Measurements from ENCODE around the gene CRACR2B. TPM values are rescaled to one million over a fixed set of nuclear protein-coding genes. Genes with fewer than 3 reads are reported as not detected.

The CRACR2B gene
- total RNA-seq, 1 donor from 2014 or later, result 2.6 TPM

- TF ChIP-seq, protein P1, sequence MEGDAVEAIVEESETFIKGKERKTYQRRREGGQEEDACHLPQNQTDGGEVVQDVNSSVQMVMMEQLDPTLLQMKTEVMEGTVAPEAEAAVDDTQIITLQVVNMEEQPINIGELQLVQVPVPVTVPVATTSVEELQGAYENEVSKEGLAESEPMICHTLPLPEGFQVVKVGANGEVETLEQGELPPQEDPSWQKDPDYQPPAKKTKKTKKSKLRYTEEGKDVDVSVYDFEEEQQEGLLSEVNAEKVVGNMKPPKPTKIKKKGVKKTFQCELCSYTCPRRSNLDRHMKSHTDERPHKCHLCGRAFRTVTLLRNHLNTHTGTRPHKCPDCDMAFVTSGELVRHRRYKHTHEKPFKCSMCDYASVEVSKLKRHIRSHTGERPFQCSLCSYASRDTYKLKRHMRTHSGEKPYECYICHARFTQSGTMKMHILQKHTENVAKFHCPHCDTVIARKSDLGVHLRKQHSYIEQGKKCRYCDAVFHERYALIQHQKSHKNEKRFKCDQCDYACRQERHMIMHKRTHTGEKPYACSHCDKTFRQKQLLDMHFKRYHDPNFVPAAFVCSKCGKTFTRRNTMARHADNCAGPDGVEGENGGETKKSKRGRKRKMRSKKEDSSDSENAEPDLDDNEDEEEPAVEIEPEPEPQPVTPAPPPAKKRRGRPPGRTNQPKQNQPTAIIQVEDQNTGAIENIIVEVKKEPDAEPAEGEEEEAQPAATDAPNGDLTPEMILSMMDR (IDR thresholded peaks at IDR 0.05; ENCODE audit: insufficient read depth, low read depth, low read length), result no peak
- TF ChIP-seq EZH2 (IDR thresholded peaks at IDR 0.05; ENCODE audit: insufficient read depth, low read length), result peak; percentile 30
- H3K79me2 ChIP-seq (ENCODE audit: insufficient read depth, low read length), result peaks cover 30% of the 10 kb centered on the region
- Mint-ChIP-seq H3K27me3 (ENCODE audit: low read depth, unreplicated experiment) (peaks cover 9% of the 10 kb centered on the region), H3K27ac (ENCODE audit: unreplicated experiment) (no peak overlapping the region), H3K9me3 (ENCODE audit: unreplicated experiment) (no peaks in the 10 kb centered on the region), H3K36me3 (ENCODE audit: low read depth, unreplicated experiment) (no peaks in the 10 kb centered on the region), H3K4me1 (ENCODE audit: low read depth, unreplicated experiment) (peaks cover 11% of the 10 kb centered on the region), H3K4me3 (ENCODE audit: unreplicated experiment) (peak overlapping the region; percentile 50)
- peak overlapping the region; percentile 41 for H3K4me3 ChIP-seq (ENCODE audit: insufficient read depth, low read depth, low read length)
- H3K27ac ChIP-seq (ENCODE audit: low read depth, low read length), result no peak overlapping the region
- H3K4me2 ChIP-seq (ENCODE audit: low read length), result peak overlapping the region; percentile 96
- no peaks in the 10 kb centered on the region for H3K36me3 ChIP-seq (ENCODE audit: insufficient read depth, low read length)
- FAIRE-seq (no peak), DNase-seq (ENCODE audit: low read depth) (no peak)
- no peaks in the 10 kb centered on the region for H3K27me3 ChIP-seq (ENCODE audit: insufficient read depth, low read length)
- peaks cover 45% of the 10 kb centered on the region for H4K20me1 ChIP-seq (ENCODE audit: insufficient read depth, low read length)
- no peaks in the 10 kb centered on the region for H3K9me3 ChIP-seq (ENCODE audit: insufficient read depth, low read depth, low read length)
- H3K9ac ChIP-seq (ENCODE audit: low read length), result no peak overlapping the region
- peak overlapping the region; percentile 60 for H2AFZ ChIP-seq (ENCODE audit: low read depth, low read length)
- H3K4me1 ChIP-seq (ENCODE audit: insufficient read depth, low read length), result peaks cover 58% of the 10 kb centered on the region
Measured at GRCh38 chr11:830295-831117, 2.8 kb downstream of the CRACR2B start.

GRCh38 chr11:831118-831864 is 3.6 kb downstream of the CRACR2B start:
- H3K79me2 ChIP-seq (ENCODE audit: insufficient read depth, low read length), result peaks cover 35% of the 10 kb centered on the region
- H3K36me3 ChIP-seq (ENCODE audit: insufficient read depth, low read length), result no peaks in the 10 kb centered on the region
- no peak overlapping the region for H2AFZ ChIP-seq (ENCODE audit: low read depth, low read length)
- H3K4me1 Mint-ChIP-seq (ENCODE audit: low read depth, unreplicated experiment), result peaks cover 11% of the 10 kb centered on the region
- peaks cover 58% of the 10 kb centered on the region for H3K4me1 ChIP-seq (ENCODE audit: insufficient read depth, low read length)
- H3K27me3 Mint-ChIP-seq (ENCODE audit: low read depth, unreplicated experiment), result peaks cover 9% of the 10 kb centered on the region
- no peaks in the 10 kb centered on the region for H3K36me3 Mint-ChIP-seq (ENCODE audit: low read depth, unreplicated experiment)
- TF ChIP-seq, protein P1 (IDR thresholded peaks at IDR 0.05; ENCODE audit: insufficient read depth, low read depth, low read length), result no peak
- no peak for TF ChIP-seq EZH2 (IDR thresholded peaks at IDR 0.05; ENCODE audit: insufficient read depth, low read length)
- peak overlapping the region; percentile 37 for H3K27ac ChIP-seq (ENCODE audit: low read depth, low read length)
- no peak for FAIRE-seq
- H3K27me3 ChIP-seq (ENCODE audit: insufficient read depth, low read length), result no peaks in the 10 kb centered on the region
- H3K9ac ChIP-seq (ENCODE audit: low read length), result peak overlapping the region; percentile 74
- H3K9me3 ChIP-seq (ENCODE audit: insufficient read depth, low read depth, low read length), result no peaks in the 10 kb centered on the region
- peak overlapping the region; percentile 2 for H3K4me3 ChIP-seq (ENCODE audit: insufficient read depth, low read depth, low read length)
- peaks cover 47% of the 10 kb centered on the region for H4K20me1 ChIP-seq (ENCODE audit: insufficient read depth, low read length)
- H3K4me2 ChIP-seq (ENCODE audit: low read length), result peak overlapping the region; percentile 96
- peak overlapping the region; percentile 71 for H3K4me3 Mint-ChIP-seq (ENCODE audit: unreplicated experiment)
- H3K27ac Mint-ChIP-seq (ENCODE audit: unreplicated experiment), result peak overlapping the region; percentile 58
- DNase-seq (ENCODE audit: low read depth), result no peak
- no peaks in the 10 kb centered on the region for H3K9me3 Mint-ChIP-seq (ENCODE audit: unreplicated experiment)
